ENCODE results near the gene MTG2. TPM values are rescaled to one million over a fixed set of nuclear protein-coding genes. Genes with fewer than 3 reads are reported as not detected.
A peak's percentile ranks its signal among the peaks of the same experiment; 100 is the strongest.

Gene MTG2
- total RNA-seq, 2 donors from 2014 or later: 28.0 to 41.8 TPM

- Histone ChIP-seq H3K9me3 (no peaks in the 10 kb centered on the region), H3K36me3 (no peaks in the 10 kb centered on the region), H3K27ac (peak overlapping the region; percentile 90 to 92), H3K4me3 (peak overlapping the region; percentile 84), H3K27me3 (replicated peaks; ENCODE audit: insufficient read depth) (no peaks in the 10 kb centered on the region), H3K4me1 (ENCODE audit: control insufficient read depth in 1 of 2, low read depth in 2 of 2) (peaks cover 6 to 29% of the 10 kb centered on the region in 2 donors)
- no peak for DNase-seq (ENCODE audit: low spot score)
- no peak for ATAC-seq (ENCODE audit: insufficient number of reproducible peaks, low FRiP score, low read depth)
- TF ChIP-seq CTCF (IDR thresholded peaks at IDR 0.05): no peak
Measured at GRCh38 chr20:62183426-62184142, 756 bp downstream of the MTG2 start.

- DNase-seq (ENCODE audit: low spot score): no peak
- ATAC-seq (ENCODE audit: insufficient number of reproducible peaks, low FRiP score, low read depth): no peak
- no peak for TF ChIP-seq CTCF (IDR thresholded peaks at IDR 0.05)
- Histone ChIP-seq H3K9me3 (no peaks in the 10 kb centered on the region), H3K4me3 (no peak overlapping the region), H3K4me1 (ENCODE audit: control insufficient read depth in 1 of 2, low read depth in 2 of 2) (peaks cover 6 to 29% of the 10 kb centered on the region in 2 donors), H3K36me3 (no peaks in the 10 kb centered on the region), H3K27me3 (replicated peaks; ENCODE audit: insufficient read depth) (no peaks in the 10 kb centered on the region), H3K27ac (no peak overlapping the region)
Measured at GRCh38 chr20:62186096-62186426, 3.2 kb downstream of the MTG2 start.

- H3K9me3 ChIP-seq: no peaks in the 10 kb centered on the region
- H3K4me1 ChIP-seq (ENCODE audit: control insufficient read depth in 1 of 2, low read depth in 2 of 2): peaks cover 6 to 24% of the 10 kb centered on the region in 2 donors
- H3K4me3 ChIP-seq: no peak overlapping the region
- H3K27me3 ChIP-seq (replicated peaks; ENCODE audit: insufficient read depth): no peaks in the 10 kb centered on the region
- ATAC-seq (ENCODE audit: insufficient number of reproducible peaks, low FRiP score, low read depth) (no peak), DNase-seq (ENCODE audit: low spot score) (no peak)
- H3K27ac ChIP-seq: no peak overlapping the region
- TF ChIP-seq CTCF (IDR thresholded peaks at IDR 0.05): no peak
- H3K36me3 ChIP-seq: no peaks in the 10 kb centered on the region
Measured at GRCh38 chr20:62186887-62187866, 4.3 kb downstream of the MTG2 start.

- no peaks in the 10 kb centered on the region for H3K27me3 ChIP-seq (replicated peaks; ENCODE audit: insufficient read depth)
- H3K4me3 ChIP-seq: no peak overlapping the region
- DNase-seq (ENCODE audit: low spot score) (no peak), ATAC-seq (ENCODE audit: insufficient number of reproducible peaks, low FRiP score, low read depth) (no peak)
- TF ChIP-seq CTCF (IDR thresholded peaks at IDR 0.05): no peak
- H3K4me1 ChIP-seq (ENCODE audit: control insufficient read depth in 1 of 2, low read depth in 2 of 2): peaks cover 0 to 9% of the 10 kb centered on the region in 2 donors
- no peak overlapping the region for H3K27ac ChIP-seq
- no peaks in the 10 kb centered on the region for H3K9me3 ChIP-seq
- H3K36me3 ChIP-seq: peaks cover 3% of the 10 kb centered on the region
Measured at GRCh38 chr20:62190639-62191411, 8.0 kb downstream of the MTG2 start.

Measured in thoracic aorta (tissue), 2 donors.